GM21526 (cell line): ENCODE results near the gene CD226.
"Not testable (repeated sequence)": the region's sequence is repeated elsewhere in the genome, so short reads cannot be mapped to it uniquely, and the experiment has no call there.

ENCODE experiments used
- ATAC-seq: cut with Tn5 transposase; IDR thresholded peaks from one replicate; pipeline ENCODE4 v1.9.1; 2021; ENCODE audit warnings: moderate library complexity; ENCODE audit not compliant: unreplicated experiment, low FRiP score

Gene CD226

DNA sequence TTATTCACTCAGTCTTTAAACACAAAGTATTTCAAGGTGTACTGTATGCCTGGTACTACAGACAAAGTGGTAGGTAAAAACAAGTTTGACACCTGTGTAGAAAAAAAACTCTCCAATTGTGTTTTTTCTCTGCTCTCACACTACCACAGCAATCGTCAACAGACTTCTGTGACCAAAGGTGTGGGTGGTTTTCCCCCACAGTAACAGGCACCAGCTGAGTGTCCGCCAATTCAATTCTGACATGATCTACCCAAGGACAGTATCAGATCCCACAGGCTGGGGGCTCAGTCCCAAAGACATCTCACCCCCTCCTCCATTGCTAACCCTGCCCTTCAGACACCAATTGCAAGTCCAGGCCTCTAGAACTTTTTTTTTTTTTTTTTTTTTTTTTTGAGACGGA is 71.2 kb downstream of the CD226 start:
- ATAC-seq: no peak

DNA sequence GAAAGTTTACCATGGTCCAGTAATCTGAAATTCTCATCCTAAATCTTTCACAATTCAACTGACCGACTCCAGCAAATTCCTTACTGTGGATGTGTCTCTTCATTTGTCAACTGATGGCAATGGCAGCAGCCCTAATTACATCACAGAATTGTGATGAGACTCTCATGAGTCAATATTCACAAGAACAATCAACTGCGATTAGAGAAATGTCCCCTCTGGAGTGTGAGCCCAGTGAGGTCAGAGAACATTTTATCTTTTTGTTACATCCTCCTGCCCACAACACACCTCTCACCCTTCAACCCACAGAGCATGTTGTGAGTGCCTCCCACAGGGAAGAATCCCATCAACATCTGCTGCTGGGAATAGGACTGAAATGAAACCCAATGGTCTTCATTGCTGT is 73.6 kb downstream of the CD226 start:
- ATAC-seq: no peak

DNA sequence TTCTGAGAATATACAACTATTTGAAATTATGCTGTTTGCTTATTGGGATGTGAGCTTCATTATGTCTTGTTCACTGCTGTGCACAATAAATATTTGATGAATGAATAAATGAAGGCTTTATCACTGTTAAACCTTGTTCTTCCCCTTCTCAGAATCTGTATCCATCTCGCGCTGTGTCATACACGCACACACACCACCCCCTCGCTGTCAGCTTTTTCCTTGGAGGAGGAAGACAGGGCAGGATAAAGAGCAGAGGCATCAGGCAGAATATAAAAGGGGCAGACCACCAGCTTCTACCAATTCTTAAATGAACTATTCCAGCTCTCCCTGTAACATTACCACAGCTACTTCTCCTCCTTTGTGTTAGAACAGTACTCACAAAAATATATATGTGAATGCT is 75.0 kb downstream of the CD226 start:
- ATAC-seq: no peak

DNA sequence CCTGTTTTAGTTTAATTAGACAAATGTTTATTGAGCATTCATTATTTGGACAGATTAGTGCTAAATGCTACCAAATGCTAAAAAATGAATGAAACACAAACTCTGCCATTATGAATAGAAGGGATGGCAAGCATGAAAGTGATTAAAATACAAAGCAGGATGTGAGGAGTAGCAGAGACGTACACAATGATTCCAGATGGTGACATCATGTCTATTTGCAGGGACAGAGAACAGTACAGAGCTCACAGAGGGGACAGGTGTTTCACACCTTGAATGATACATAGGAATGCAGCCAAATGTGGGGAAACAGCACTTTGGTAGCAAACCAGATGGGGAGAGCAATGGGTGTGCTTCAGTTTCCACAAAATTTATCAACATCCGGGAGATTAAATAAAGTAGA is 76.3 kb downstream of the CD226 start:
- ATAC-seq: no peak

DNA sequence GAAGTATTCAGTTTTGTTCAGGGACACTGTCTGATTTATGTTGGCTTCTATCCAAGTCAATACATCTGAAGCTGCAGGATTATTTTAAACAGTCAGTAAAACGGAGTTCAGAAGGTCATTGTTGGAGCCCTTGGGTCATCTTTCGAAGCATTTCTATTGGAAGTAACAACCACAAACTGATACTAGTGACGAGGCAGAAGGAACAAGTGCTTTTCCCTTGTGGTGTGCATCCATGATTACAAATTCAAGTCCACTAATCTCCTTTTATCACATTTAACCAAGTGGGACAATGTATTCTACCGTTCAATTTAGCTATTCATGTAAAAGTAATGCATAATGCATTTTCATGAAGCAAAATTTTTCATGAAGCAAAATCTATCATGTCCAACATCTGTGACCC is 76.9 kb downstream of the CD226 start:
- ATAC-seq: no peak

DNA sequence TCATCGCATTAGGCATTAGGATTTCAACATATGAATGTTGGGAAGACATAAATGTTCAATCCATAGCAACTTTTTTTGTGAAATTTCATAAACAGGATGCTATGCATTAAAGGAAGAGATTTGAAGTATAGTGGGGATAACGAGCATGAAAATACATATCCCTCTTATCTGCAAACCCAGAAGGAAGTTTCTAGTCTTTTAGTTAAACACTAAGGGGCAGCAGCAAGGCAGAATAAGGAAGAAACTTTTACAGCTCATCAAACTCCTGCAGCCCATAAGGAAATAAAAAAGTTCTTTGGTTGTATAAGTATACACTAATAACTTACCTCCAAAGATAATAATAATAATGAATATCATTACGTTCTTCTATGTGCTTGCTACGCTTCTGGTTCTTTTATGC is 81.5 kb downstream of the CD226 start:
- ATAC-seq: no peak

DNA sequence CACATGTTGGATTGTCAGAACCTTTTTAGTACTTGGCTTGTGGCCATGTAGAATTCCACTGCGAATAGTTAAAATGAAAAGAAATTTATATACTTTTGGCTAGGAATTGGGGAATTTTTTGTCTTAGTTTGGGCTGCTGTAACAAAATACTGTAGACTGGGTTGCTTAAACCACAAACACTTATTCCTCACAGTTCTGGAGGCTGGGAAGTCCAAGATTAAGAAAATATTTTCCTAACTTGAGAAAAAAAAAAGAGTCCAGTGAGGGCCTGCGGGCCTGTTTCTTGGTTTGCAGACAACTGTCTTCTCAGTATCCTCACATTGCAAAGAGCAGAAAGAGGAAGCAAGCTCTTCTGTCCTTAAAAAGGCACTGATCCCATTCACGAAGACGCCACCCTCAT is 81.9 kb downstream of the CD226 start:
- no peak for ATAC-seq

DNA sequence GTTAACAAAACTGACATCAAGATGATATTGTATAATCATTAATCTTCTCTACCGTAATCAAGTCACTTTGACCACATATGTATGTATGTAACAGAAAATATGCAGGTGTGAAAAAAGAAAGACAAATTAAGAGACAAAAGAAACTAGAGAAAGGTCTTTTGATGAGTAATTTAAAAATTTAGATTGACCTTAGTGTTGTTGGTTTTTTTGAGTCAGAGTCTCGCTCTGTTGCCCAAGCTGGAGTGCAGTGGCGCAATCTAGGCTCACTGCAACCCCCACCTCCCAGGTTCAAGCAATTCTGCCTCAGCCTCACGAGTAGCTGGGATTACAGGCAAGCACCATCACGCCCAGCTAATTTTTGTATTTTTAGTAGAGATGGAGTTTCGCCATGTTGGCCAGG is 82.9 kb downstream of the CD226 start:
- ATAC-seq: not testable (repeated sequence)

DNA sequence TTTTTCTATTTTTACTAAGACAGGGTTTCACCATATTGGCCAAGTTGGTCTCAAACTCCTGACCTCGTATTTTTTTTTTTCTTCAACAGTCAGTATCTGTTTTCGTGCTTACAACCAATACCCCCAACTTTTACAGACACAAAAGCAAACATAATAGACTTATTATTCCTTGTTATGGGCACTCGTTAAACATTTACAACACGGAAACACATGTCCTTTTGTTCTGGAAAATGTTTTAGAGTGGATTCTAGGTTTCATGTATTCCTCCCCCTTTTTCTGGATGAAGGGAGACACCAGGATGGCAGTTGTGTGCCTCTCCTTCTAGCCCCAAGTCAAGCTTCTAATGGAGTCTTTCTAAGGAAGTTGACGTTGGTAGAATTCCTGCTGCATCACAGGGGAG is 88.8 kb downstream of the CD226 start:
- no peak for ATAC-seq

DNA sequence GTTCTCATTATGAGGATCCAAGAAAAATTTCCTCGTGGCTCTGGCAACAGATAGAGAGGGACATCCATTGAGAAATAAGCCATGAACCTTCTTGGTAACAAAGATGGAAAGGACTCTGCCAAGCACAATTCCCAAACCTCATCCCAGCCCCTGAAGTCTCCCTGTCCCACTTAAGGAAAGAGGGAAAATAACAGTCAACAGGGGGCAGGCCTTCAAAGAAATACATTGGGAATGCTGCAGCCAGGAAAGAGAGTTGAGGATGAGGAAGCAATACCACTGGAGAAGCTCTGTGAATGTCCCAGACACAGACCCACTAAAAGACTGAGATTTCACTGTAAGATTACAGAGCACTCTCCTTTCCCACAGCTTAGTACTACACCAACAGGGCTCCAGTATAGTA is 93.2 kb downstream of the CD226 start:
- ATAC-seq: no peak

DNA sequence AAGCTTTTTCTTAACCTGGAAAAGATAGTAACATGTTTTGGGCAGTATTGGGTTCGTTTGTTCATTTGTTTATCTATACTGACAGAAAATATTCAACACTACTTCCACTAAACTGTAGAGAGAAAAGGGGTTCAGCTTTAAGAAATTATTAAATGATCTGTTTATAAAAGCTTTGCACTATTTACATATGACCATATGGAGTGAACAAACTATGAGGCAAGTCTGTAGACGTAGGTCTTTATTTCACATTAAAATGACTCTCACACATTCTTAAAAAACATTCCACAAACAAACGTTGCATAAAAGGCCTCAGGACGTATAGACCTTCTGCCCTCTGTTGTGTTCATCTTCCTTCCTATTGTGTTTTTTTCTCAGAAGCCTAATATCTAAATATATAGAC is 94.6 kb downstream of the CD226 start:
- no peak for ATAC-seq

DNA sequence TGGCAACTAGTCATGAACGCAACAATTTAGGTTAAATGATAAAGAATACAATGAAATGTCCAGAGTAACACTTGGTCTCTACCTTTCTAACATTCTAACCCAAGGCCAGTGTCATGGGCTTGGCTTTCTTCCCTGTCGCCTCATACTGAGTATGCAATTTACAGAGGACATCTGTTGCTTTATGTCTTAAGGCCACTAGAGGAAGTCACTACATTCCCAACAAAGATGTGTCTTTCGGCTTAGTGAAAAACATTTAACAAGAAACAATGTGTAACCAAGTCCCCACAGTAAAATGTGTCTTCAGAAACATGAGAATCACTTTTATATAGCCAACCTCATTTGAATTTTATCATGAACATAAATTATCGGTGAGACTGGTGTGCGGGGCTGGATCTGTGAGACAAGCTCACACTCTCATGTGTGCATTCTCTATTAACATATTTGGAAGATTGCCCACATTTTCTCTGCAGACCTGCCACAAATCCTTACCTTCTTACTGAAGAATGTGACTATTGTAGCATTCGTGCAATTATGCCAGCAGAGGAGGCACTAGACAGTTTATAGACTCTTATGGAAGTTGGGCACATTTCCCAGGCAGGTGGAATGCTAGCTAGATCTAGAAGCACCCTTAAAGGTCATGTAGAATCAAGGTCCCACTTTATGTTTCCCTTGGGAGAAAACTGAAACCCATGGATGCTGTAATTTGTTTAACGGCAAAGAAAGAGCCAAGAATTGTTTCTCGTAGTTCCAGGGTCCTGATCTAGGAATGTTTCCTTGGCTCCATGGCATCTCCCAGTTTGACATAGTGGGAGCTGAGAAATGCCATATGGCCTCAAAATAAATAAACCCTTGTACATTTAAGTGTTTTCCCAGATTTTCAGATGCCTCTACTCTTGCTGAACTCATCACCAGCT is 101.8 kb downstream of the CD226 start:
- ATAC-seq: no peak

DNA sequence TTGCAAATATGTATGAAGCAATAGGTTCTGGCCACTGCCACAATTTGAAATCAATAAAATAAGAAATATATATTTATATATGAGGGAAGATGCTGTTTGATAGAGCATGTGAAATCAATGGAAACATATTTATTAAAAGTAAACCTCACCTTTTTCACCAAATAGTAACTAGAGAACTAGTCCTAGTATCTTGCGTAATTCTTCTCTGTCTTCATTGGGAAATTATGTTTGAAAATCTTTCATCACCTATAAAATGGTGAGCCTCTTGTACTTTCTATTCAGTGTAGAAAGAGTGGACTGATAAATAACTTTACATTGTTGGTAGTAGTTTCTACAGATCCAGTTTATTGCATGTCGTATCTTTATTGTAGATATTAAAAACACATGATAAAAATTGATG is 103.0 kb downstream of the CD226 start:
- ATAC-seq: no peak

DNA sequence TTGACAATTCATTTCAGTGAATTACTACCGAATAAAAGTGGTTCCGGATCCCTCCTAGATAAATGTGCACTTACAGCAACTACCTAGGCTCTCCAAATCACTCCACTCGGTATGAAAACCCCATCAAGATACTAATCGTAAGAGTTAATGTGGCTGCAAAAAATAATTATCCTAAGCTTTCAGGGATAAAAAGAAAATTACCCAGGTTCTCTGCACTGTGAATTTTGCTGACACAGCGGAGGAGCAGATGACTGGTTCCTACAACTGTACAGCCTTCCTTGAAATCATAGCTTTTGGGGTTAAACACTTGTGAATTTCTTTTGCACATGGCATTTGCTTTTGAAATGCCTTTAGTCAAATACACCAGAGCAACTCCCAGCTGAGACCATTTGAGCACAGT is 104.7 kb downstream of the CD226 start:
- ATAC-seq: no peak

DNA sequence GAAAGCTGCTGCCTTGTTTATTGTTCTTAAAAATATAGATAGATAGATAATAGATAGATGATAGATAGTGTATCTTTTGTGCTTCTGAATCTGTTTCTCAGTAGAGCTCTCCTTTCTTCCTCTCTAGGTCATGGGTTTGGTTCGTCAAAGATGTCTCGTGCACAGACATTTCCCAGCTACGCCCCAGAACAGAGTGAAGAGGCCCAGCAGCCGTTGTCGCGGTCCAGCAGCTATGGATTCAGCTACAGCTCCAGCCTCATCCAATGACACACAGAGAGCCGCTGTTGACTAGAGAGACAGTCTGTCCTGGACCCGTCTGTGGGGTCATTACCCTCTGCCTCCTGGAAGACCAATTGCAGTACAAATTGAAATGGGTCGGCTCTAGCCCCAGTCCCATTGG is 106.6 kb downstream of the CD226 start:
- ATAC-seq: no peak

DNA sequence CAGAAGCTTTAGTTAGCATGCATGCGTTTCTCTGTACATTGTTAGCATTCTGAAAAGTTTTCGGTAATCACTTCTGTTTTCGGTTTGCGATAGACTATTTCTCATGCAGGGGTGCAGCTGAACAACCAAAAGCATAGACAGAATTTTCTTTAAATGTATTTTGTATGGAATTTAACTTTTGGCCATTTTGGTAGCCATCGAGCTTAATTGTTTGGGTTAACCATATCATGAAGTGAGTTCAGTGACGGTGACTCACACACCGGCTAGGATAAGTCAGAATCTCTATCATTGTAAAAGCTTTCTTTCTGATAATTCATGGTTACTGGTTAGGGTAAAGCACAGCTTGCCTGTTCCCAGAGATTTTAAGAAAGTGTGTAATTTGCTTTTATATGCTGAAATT is 107.2 kb downstream of the CD226 start:
- ATAC-seq: no peak

DNA sequence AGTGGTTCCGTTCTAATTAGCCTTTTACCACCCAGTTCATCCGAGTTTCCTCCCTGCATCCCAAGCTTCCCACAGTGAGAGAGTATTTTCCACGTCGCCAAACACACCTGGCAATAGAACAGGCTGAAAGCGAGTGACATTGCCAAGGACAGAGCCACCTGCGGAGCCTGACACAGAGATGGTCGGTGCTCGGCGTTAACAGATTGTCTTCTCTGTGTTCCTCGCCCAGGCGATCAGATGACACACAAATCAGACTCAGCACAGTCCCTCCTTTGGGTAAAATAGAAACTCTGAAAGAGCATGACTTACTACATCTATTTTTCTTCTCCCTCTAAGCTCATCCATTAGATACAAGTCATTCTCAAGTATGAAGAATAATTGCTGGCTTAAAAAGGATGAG is 107.7 kb downstream of the CD226 start:
- ATAC-seq: no peak

DNA sequence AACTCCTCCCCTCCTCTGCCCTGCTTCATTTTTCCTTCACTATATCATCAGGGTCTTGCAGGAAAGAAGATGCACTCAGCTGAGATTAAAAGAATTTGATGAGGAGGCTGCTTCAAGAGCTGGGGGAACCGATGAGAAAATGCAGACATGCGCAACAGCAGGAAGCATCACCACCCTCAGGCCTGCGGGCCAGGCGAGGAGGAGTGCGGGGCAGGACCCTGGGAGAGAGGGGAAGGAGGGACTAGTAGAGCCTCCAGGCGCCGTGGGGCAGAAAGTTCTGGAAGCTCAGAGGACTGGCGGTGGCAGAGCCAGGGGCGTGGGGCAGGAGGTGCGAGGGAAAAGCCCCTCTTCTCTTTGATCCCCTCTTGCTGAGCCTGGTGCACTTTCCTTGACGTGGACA is 108.2 kb downstream of the CD226 start:
- ATAC-seq: no peak

DNA sequence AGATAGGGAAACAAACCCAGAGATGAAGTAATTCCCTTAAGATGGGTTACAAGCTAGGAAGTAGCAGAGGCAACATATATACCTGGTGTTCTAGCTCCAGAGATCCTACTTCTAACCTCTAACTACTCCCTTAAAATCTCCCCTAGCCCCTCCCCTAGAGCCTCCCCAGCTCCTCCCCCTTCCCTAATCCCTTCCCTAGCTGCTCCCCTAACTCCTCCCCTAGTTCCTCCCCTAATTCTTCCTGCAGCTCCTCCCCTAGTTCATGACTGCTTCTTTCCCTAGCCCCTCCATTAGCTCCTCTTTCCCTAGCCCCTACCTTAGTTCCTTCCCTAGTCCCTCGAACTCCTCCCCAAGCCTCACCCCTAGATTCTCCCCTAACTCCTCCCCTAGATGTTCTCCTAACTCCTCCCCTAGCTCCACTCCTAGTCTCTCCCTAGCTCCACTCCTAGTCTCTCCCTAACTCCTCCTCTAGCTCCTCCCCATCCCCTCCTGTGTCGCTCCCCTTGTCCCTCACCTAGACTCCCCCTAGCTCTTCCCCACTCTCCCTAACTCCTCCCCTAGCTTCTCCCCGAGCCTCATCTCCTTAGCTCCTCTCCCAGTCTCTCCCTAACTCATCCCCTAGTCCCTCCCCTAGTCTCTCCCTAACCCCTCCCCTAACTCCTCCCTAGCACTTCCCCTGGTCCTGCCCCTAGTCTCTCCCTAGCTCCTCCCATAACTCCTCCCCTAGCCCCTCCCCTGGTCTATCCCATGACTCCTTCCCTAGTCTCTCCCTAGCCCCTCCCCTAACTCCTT is 108.9 kb downstream of the CD226 start:
- ATAC-seq: no peak

DNA sequence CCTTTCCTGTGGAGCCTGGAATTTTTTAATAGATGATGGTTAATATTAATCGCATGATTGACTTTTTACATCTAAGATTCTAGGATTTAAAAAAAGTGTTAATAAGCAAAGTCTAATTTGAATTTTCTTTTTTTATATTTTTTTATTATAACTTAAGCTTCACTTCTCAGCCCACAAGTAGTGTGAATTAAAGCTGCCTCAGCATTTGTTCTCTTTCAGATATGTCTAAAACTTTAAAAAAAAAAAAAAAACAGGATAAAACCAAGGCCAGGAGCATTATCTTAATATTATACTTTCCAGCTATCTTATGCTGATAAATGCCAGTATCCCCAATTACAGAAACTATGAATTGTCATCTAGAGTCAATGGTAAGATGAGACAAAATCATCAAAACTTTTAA is 109.7 kb downstream of the CD226 start:
- no peak for ATAC-seq

DNA sequence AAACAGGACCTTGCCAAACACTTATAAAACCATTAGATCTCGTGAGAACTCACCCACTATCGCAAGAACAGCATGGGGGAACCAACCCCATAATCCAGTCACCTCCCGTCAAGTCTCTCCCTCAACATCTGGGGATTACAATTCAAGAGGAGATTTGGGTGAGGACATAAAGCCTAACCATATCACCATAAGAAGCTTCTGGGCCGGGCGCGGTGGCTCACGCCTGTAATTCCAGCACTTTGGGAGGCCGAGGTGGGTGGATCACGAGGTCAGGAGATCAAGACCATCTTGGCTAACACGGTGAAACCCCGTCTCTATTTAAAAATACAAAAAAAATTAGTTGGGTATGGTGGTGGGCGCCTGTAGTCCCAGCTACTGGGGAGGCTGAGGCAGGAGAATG is 112.7 kb downstream of the CD226 start:
- ATAC-seq: not testable (repeated sequence)

DNA sequence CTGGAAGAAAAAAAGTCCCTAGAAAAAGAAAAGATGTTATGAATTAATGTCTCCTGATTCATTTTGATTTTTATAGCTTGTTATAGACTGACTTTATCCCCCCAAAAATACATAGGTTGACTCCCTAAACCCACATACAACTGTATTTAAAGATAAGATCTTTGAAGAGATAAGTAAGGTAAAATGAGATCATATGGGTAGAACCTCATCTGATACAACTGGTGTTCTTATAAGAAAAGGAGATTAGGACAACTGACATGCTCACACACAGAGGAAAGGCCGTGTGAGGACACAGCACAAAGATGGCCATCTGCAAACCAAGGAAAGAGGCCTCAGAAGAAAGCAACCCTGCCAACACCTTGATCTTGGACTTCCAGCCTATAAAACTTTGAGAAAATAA is 117.5 kb downstream of the CD226 start:
- no peak for ATAC-seq
